Osteoblast (primary cell): Measurements from ENCODE around the gene GRK4. TPM values are rescaled to one million over a fixed set of nuclear protein-coding genes. Genes with fewer than 3 reads are reported as not detected.

Experiments
- DNase-seq: peaks from one replicate; pipeline ENCODE4 v3.0.0; 2011; ENCODE audit warnings: low spot score, mixed read lengths; ENCODE audit not compliant: insufficient read length; ENCODE audit errors: missing footprints
- H2AFZ ChIP-seq: 2 replicates; pipeline ENCODE4 v1.6.0; 2011; ENCODE audit warnings: mild to moderate bottlenecking, low read length
- H3K27ac ChIP-seq: 2 replicates; pipeline ENCODE4 v1.5.1; 2011; ENCODE audit warnings: mild to moderate bottlenecking, low read depth, low read length, moderate library complexity
- H3K27me3 ChIP-seq: 2 replicates; pipeline ENCODE4 v1.6.0; 2012; ENCODE audit warnings: mild to moderate bottlenecking, control low read depth, inconsistent platforms, low read length, moderate library complexity; ENCODE audit not compliant: insufficient read depth
- H3K36me3 ChIP-seq: 2 replicates; pipeline ENCODE4 v1.5.1; 2011; ENCODE audit warnings: mild to moderate bottlenecking, low read length, control low read depth, moderate library complexity; ENCODE audit not compliant: insufficient read depth
- H3K4me1 ChIP-seq: 2 replicates; pipeline ENCODE4 v1.5.1; 2011; ENCODE audit warnings: mild to moderate bottlenecking, low read length, control low read depth, moderate library complexity; ENCODE audit not compliant: insufficient read depth
- H3K4me2 ChIP-seq: 2 replicates; pipeline ENCODE4 v1.6.0; 2011; ENCODE audit warnings: mild to moderate bottlenecking, low read length; ENCODE audit not compliant: insufficient read depth
- H3K4me3 ChIP-seq: fragments of 200-600 bp; sonication (generic); 3 replicates; pipeline ENCODE4 v1.5.1; 2012; ENCODE audit warnings: mild to moderate bottlenecking, low read length, inconsistent platforms; ENCODE audit not compliant: insufficient read depth
- H3K79me2 ChIP-seq: 2 replicates; pipeline ENCODE4 v1.6.0; 2012; ENCODE audit warnings: mild to moderate bottlenecking, low read length, control low read depth, inconsistent platforms; ENCODE audit not compliant: insufficient read depth
- H3K9me3 ChIP-seq: 2 replicates; pipeline ENCODE4 v1.5.1; 2011; ENCODE audit warnings: low read depth, low read length, control low read depth
- H4K20me1 ChIP-seq: 2 replicates; pipeline ENCODE4 v1.6.0; 2012; ENCODE audit warnings: mild to moderate bottlenecking, low read length, control low read depth; ENCODE audit not compliant: insufficient read depth
- CTCF ChIP-seq: IDR thresholded peaks from 2 replicates; pipeline ENCODE4 v1.5.1; 2011; ENCODE audit warnings: mild to moderate bottlenecking, low read depth, low read length, moderate library complexity; ENCODE audit errors: extremely low read depth
- total RNA-seq: library from RNA; depleted of rRNA; stranded (reverse); fragments of >200 nt; gene quantifications from 2 replicates; pipeline ENCODE4 v1.2.3, GENCODE V29; 2012

GRK4 gene
- total RNA-seq, 1 donor, result 7.6 TPM

GRCh38 chr4:2948895-2949781, 14.2 kb upstream of the GRK4 start:
- Histone ChIP-seq H3K9me3 (no peaks in the 10 kb centered on the region), H3K79me2 (peaks cover 13% of the 10 kb centered on the region), H4K20me1 (no peaks in the 10 kb centered on the region), H3K27ac (no peak overlapping the region), H2AFZ (no peak overlapping the region), H3K4me2 (no peak overlapping the region), H3K27me3 (no peaks in the 10 kb centered on the region), H3K4me3 (no peak overlapping the region), H3K4me1 (no peaks in the 10 kb centered on the region), H3K36me3 (peaks cover 95% of the 10 kb centered on the region)
- peak; percentile 84 for DNase-seq
- peak; percentile 58 for TF ChIP-seq CTCF

GRCh38 chr4:2949782-2950125, 13.6 kb upstream of the GRK4 start:
- TF ChIP-seq CTCF, result no peak

GRCh38 chr4:2950221-2950989, 13.0 kb upstream of the GRK4 start:
- peak overlapping the region; percentile 14 for H3K27ac ChIP-seq
- peaks cover 4% of the 10 kb centered on the region for H4K20me1 ChIP-seq
- H3K36me3 ChIP-seq, result peaks cover 90% of the 10 kb centered on the region

More at GRCh38 chr4:2949782-2950125, 13.6 kb upstream of the GRK4 start:
- no peaks in the 10 kb centered on the region for H3K4me1 ChIP-seq
- H3K79me2 ChIP-seq, result peaks cover 19% of the 10 kb centered on the region
- H4K20me1 ChIP-seq, result peaks cover 4% of the 10 kb centered on the region
- H3K27ac ChIP-seq, result peak overlapping the region; percentile 10
- no peak overlapping the region for H3K4me3 ChIP-seq
- H3K4me2 ChIP-seq, result no peak overlapping the region
- H2AFZ ChIP-seq, result no peak overlapping the region
- peak; percentile 30 for DNase-seq
- H3K36me3 ChIP-seq, result peaks cover 96% of the 10 kb centered on the region
- H3K9me3 ChIP-seq, result no peaks in the 10 kb centered on the region
- H3K27me3 ChIP-seq, result no peaks in the 10 kb centered on the region

More at GRCh38 chr4:2950221-2950989, 13.0 kb upstream of the GRK4 start:
- no peaks in the 10 kb centered on the region for H3K27me3 ChIP-seq
- H3K4me3 ChIP-seq, result no peak overlapping the region
- no peak overlapping the region for H2AFZ ChIP-seq
- H3K79me2 ChIP-seq, result peaks cover 20% of the 10 kb centered on the region
- peak; percentile 80 for DNase-seq
- H3K9me3 ChIP-seq, result no peaks in the 10 kb centered on the region
- H3K4me2 ChIP-seq, result no peak overlapping the region
- TF ChIP-seq CTCF, result no peak
- H3K4me1 ChIP-seq, result no peaks in the 10 kb centered on the region
